HepG2 (cell line): ENCODE data around the gene BICDL2. TPM values are rescaled to one million over a fixed set of nuclear protein-coding genes. Genes with fewer than 3 reads are reported as not detected.

Experiments
- HOXA7 ChIP-seq: sonication (generic); formaldehyde crosslinking; IDR thresholded peaks from 2 replicates; pipeline ENCODE4 v1.8.1; 2022; ENCODE audit warnings: mild to moderate bottlenecking, missing genetic modification reagents, moderate library complexity
- KIAA2018 ChIP-seq: sonication (generic); formaldehyde crosslinking; IDR thresholded peaks from 2 replicates; pipeline ENCODE4 v1.5.0; 2020; ENCODE audit warnings: mild to moderate bottlenecking, missing genetic modification reagents, borderline replicate concordance
- KLF11 ChIP-seq: IDR thresholded peaks from 2 replicates; pipeline ENCODE4 v1.6.1; 2016; ENCODE audit warnings: missing compliant biosample characterization
- RNF219 ChIP-seq: sonication (generic); formaldehyde crosslinking; IDR thresholded peaks from 2 replicates; pipeline ENCODE4 v1.5.0; 2020; ENCODE audit warnings: mild to moderate bottlenecking, missing genetic modification reagents
- ZFP1 ChIP-seq: IDR thresholded peaks from 2 replicates; pipeline ENCODE4 v1.6.1; 2016
- polyA plus RNA-seq, 8 experiments: library from polyadenylated mRNA; depleted of rRNA in 3 of 8; stranded (reverse) in 7 of 8; unstranded in 1 of 8; fragments of >200 nt; fragmentation: Illumina TruSeq in 4 of 8; extraction: Trizol in 4 of 8; gene quantifications; 2 replicates each; pipeline versions ENCODE4 v1.2.1 to v1.2.3, GENCODE V29; 2011 to 2016; ENCODE audit warnings: low read depth in 4 of 8, missing spikeins in 1 of 8, mixed read lengths in 1 of 8; ENCODE audit not compliant: insufficient read depth in 1 of 8
- total RNA-seq, 5 experiments: library from RNA; depleted of rRNA; stranded (reverse); fragments of >200 nt; fragmentation: Illumina TruSeq; extraction: Trizol; gene quantifications; 2 replicates each; pipeline ENCODE4 v1.2.3, GENCODE V29; 2016; ENCODE audit warnings: low read depth in 1 of 5
- TF ChIP-seq, protein P1 (sequence below): sonication (generic); formaldehyde crosslinking; IDR thresholded peaks from 2 replicates; pipeline ENCODE4 v1.8.1; 2022; ENCODE audit warnings: low read depth, mild to moderate bottlenecking, missing genetic modification reagents
- TF ChIP-seq, protein P2 (sequence below), 2 experiments: sonication (generic) in 1 of 2; formaldehyde crosslinking in 1 of 2; IDR thresholded peaks; 2 replicates each; pipeline versions ENCODE4 v1.4.0 to v1.6.1; 2016 to 2020; ENCODE audit warnings: borderline replicate concordance in 1 of 2, low read depth in 1 of 2, mild to moderate bottlenecking in 1 of 2, missing genetic modification reagents in 1 of 2
- TF ChIP-seq, protein P3 (sequence below): IDR thresholded peaks from 2 replicates; pipeline ENCODE4 v1.6.1; 2016

Gene BICDL2
- total and polyA plus RNA-seq, 2 of the 13 experiments (the other 11 are each of a cell fraction or from before 2014, with no cell fraction given), result 0.12 TPM; not detected in 1

- TF ChIP-seq KLF11 (CRISPR knock-in tag) (no peak; the same call in 1 of the 2 replicates), RNF219 (CRISPR knock-in tag) (no peak; the same call in 1 of the 2 replicates), HOXA7 (CRISPR knock-in tag) (no peak), ZFP1 (CRISPR knock-in tag) (no peak), KIAA2018 (CRISPR knock-in tag) (no peak)
- TF ChIP-seq, protein P1, sequence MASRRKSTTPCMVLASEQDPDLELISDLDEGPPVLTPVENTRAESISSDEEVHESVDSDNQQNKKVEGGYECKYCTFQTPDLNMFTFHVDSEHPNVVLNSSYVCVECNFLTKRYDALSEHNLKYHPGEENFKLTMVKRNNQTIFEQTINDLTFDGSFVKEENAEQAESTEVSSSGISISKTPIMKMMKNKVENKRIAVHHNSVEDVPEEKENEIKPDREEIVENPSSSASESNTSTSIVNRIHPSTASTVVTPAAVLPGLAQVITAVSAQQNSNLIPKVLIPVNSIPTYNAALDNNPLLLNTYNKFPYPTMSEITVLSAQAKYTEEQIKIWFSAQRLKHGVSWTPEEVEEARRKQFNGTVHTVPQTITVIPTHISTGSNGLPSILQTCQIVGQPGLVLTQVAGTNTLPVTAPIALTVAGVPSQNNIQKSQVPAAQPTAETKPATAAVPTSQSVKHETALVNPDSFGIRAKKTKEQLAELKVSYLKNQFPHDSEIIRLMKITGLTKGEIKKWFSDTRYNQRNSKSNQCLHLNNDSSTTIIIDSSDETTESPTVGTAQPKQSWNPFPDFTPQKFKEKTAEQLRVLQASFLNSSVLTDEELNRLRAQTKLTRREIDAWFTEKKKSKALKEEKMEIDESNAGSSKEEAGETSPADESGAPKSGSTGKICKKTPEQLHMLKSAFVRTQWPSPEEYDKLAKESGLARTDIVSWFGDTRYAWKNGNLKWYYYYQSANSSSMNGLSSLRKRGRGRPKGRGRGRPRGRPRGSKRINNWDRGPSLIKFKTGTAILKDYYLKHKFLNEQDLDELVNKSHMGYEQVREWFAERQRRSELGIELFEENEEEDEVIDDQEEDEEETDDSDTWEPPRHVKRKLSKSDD (CRISPR knock-in tag), result no peak
- TF ChIP-seq, protein P2, sequence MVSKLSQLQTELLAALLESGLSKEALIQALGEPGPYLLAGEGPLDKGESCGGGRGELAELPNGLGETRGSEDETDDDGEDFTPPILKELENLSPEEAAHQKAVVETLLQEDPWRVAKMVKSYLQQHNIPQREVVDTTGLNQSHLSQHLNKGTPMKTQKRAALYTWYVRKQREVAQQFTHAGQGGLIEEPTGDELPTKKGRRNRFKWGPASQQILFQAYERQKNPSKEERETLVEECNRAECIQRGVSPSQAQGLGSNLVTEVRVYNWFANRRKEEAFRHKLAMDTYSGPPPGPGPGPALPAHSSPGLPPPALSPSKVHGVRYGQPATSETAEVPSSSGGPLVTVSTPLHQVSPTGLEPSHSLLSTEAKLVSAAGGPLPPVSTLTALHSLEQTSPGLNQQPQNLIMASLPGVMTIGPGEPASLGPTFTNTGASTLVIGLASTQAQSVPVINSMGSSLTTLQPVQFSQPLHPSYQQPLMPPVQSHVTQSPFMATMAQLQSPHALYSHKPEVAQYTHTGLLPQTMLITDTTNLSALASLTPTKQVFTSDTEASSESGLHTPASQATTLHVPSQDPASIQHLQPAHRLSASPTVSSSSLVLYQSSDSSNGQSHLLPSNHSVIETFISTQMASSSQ (IDR thresholded peaks at IDR 0.05; ENCODE audit: low read depth), result 0 out of 2 replicates have a peak, but pooled peaks have one; percentile 23
- TF ChIP-seq, protein P2 (CRISPR knock-in tag; IDR thresholded peaks at IDR 0.05; ENCODE audit: borderline replicate concordance), result peak; percentile 54; the same call in 1 of the 2 replicates
- TF ChIP-seq, protein P3, sequence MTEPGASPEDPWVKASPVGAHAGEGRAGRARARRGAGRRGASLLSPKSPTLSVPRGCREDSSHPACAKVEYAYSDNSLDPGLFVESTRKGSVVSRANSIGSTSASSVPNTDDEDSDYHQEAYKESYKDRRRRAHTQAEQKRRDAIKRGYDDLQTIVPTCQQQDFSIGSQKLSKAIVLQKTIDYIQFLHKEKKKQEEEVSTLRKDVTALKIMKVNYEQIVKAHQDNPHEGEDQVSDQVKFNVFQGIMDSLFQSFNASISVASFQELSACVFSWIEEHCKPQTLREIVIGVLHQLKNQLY (CRISPR knock-in tag), result no peak
These were observed 15.9 kb downstream of the BICDL2 start (continued) for GRCh38 chr16:3020604-3021448.
